HCT116 (cell line): Measurements from ENCODE around the gene SMARCAL1. TPM values are rescaled to one million over a fixed set of nuclear protein-coding genes. Genes with fewer than 3 reads are reported as not detected.

Experiments used
- ATAC-seq: fragments of 200-7000 bp; cut with Tn5 transposase; 2 replicates; pipeline ENCODE4 v1.9.1; 2020; ENCODE audit warnings: mild to moderate bottlenecking, moderate library complexity
- BruUV-seq: library from RNA; stranded (reverse); fragments of 400-500 nt; replicated peaks from 2 replicates; lab custom pipeline; 2021; lab: Mats Ljungman, UMichigan
- CTCF ChIA-PET: fragments of 300-600 bp; sonication (Branson Sonifier 250); formaldehyde crosslinking; loops from one replicate; lab custom pipeline; 2021; ENCODE audit warnings: antibody characterized with exemption; lab: Charles Lee
- POLR2A ChIA-PET: fragments of 300-600, 350-600 bp; sonication (Branson Sonifier 250); formaldehyde crosslinking; loops from one replicate; lab custom pipeline; 2021; ENCODE audit warnings: antibody characterized with exemption; lab: Charles Lee
- RAD21 ChIA-PET, 2 experiments: fragments of 300-600 bp; sonication (Branson Sonifier 250); formaldehyde crosslinking; loops; one replicate each; lab custom pipeline; 2023; ENCODE audit warnings: low total read pairs in 2 of 2; ENCODE audit not compliant: uncharacterized antibody in 2 of 2, unreplicated experiment in 2 of 2, low non-redundant PET in 1 of 2; lab: Charles Lee
- DNase-seq: peaks from one replicate; pipeline ENCODE4 v3.0.0-alpha.2; 2010; ENCODE audit warnings: low read depth, low spot score
- H2AFZ ChIP-seq: fragments of 200-600 bp; shearing (Covaris generic), sonication (generic); 2 replicates; pipeline ENCODE4 v1.6.1; 2017; ENCODE audit warnings: low read depth, mixed run types, mixed read lengths, antibody characterized with exemption, low read length; ENCODE audit not compliant: poor library complexity, severe bottlenecking
- H3K27ac ChIP-seq: 2 replicates; pipeline ENCODE4 v1.5.1; 2012; ENCODE audit warnings: low read depth, low read length
- H3K27me3 ChIP-seq: fragments of 200-600 bp; sonication (generic); 2 replicates; pipeline ENCODE4 v1.6.1; 2016; ENCODE audit warnings: mixed run types, low read length, mixed read lengths; ENCODE audit not compliant: insufficient read depth
- H3K36me3 ChIP-seq, 2 experiments: fragments of 200-500 bp in 1 of 2; fragments of 200-600 bp in 1 of 2; sonication (Bioruptor generic) in 1 of 2; sonication (generic) in 1 of 2; 2 replicates each; pipeline versions ENCODE4 v1.5.1 to v1.6.1; 2014 to 2016; ENCODE audit warnings: low read length in 2 of 2, inconsistent platforms in 1 of 2, mixed read lengths in 1 of 2, mixed run types in 1 of 2; ENCODE audit not compliant: insufficient read depth in 2 of 2, control insufficient read depth in 1 of 2
- H3K4me1 ChIP-seq, 2 experiments: fragments of 200-600 bp in 1 of 2; sonication (generic) in 1 of 2; 2 replicates each; pipeline versions ENCODE4 v1.5.1 to v1.6.1; 2012 to 2017; ENCODE audit warnings: low read length in 2 of 2, inconsistent platforms in 1 of 2, mild to moderate bottlenecking in 1 of 2, mixed read lengths in 1 of 2, mixed run types in 1 of 2, moderate library complexity in 1 of 2; ENCODE audit not compliant: insufficient read depth in 2 of 2, control insufficient read depth in 1 of 2
- H3K4me2 ChIP-seq: fragments of 200-600 bp; sonication (generic); 2 replicates; pipeline ENCODE4 v1.6.1; 2017; ENCODE audit warnings: mixed run types, low read length, mixed read lengths
- H3K4me3 ChIP-seq, 2 experiments: fragments of 200-600 bp in 1 of 2; sonication (generic) in 1 of 2; replicated peaks in 1 of 2; 2 replicates each; pipeline ENCODE4 v1.5.1; 2011 to 2016; ENCODE audit warnings: low read length in 2 of 2, control low read depth in 1 of 2, low read depth in 1 of 2, mild to moderate bottlenecking in 1 of 2, mixed read lengths in 1 of 2, mixed run types in 1 of 2
- H3K79me2 ChIP-seq: fragments of 200-600 bp; sonication (generic); 2 replicates; pipeline ENCODE4 v1.6.1; 2017; ENCODE audit warnings: mild to moderate bottlenecking, mixed run types, low read length, moderate library complexity, mixed read lengths; ENCODE audit not compliant: insufficient read depth
- H3K9ac ChIP-seq: fragments of 200-600 bp; sonication (generic); 2 replicates; pipeline ENCODE4 v1.6.1; 2016; ENCODE audit warnings: low read length, mixed read lengths
- H3K9me2 ChIP-seq: fragments of 200-600 bp; sonication (generic), shearing (Covaris generic); 2 replicates; pipeline ENCODE4 v1.6.1; 2017; ENCODE audit warnings: mixed run types, mild to moderate bottlenecking, moderate library complexity; ENCODE audit not compliant: insufficient read depth
- H3K9me3 ChIP-seq, 2 experiments: fragments of 200-500 bp in 1 of 2; fragments of 200-600 bp in 1 of 2; sonication (Bioruptor generic) in 1 of 2; sonication (generic) in 1 of 2; 2 replicates each; pipeline ENCODE4 v1.6.1; 2014 to 2017; ENCODE audit warnings: low read length in 2 of 2, mixed read lengths in 2 of 2, inconsistent platforms in 1 of 2, low read depth in 1 of 2, mild to moderate bottlenecking in 1 of 2, mixed run types in 1 of 2, moderate library complexity in 1 of 2; ENCODE audit not compliant: control insufficient read depth in 1 of 2, insufficient read depth in 1 of 2
- H4K20me1 ChIP-seq: fragments of 200-600 bp; sonication (generic), shearing (Covaris generic); 2 replicates; pipeline ENCODE4 v1.6.1; 2017; ENCODE audit warnings: mixed run types, mild to moderate bottlenecking, moderate library complexity; ENCODE audit not compliant: insufficient read depth
- CEBPB ChIP-seq: IDR thresholded peaks from 2 replicates; pipeline ENCODE4 v1.6.1; 2012; ENCODE audit warnings: low read depth
- SIN3A ChIP-seq: IDR thresholded peaks from 2 replicates; pipeline ENCODE4 v1.6.1; 2012; ENCODE audit warnings: low read depth
- TCF7L2 ChIP-seq: IDR thresholded peaks from 2 replicates; pipeline ENCODE4 v1.7.0; 2011; ENCODE audit warnings: borderline replicate concordance, inconsistent platforms; ENCODE audit not compliant: insufficient read depth, insufficient read length; ENCODE audit errors: extremely low read depth
- YY1 ChIP-seq: IDR thresholded peaks from 2 replicates; pipeline ENCODE4 v1.6.1; 2011; ENCODE audit warnings: low read length, low read depth, moderate library complexity, mild to moderate bottlenecking; ENCODE audit not compliant: insufficient replicate concordance; ENCODE audit errors: extremely low read depth
- ZFX ChIP-seq: fragments of 450-650 bp; IDR thresholded peaks from 2 replicates; pipeline ENCODE4 v1.6.1; 2017
- intact Hi-C: fragments of 100-400 bp; cut with micrococcal nuclease; formaldehyde crosslinking; loops from 2 replicates; pipeline ENCODE4 v1.10.0; 2022
- total RNA-seq: library from RNA; stranded (reverse); gene quantifications from one replicate; pipeline ENCODE4 v1.2.1, GENCODE V29; 2021; ENCODE audit not compliant: unreplicated experiment
- TF ChIP-seq, protein P1 (sequence below): IDR thresholded peaks from 2 replicates; pipeline ENCODE4 v1.6.1; 2012; ENCODE audit warnings: low read depth

Gene SMARCAL1
- total RNA-seq, 1 experiment from 2014 or later, result 18.0 TPM

DNA sequence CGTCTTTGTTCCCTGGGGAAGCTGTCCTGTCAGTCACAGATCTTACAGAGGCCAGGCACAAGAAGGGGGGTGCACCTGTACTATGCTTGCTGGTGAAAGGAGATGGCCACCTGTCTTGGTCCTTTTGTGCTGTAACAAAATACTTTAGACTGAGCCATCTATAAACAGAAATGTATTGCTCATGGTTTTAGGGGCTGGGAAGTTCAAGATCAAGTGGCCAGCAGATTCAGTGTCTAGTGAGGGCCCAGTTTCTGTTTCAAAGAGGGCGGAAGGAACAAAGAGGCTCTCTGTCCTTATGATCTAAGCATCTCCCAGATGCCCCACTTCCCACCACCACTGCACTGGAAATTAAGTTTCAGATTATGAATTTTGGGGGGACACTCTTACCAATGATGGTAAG lies 50.9 kb downstream of the SMARCAL1 start:
- Histone ChIP-seq H3K79me2 (no peaks in the 10 kb centered on the region), H3K36me3 (peaks cover 0 to 2% of the 10 kb centered on the region in 2 experiments; a peak in 1 of 4 replicates), H3K27me3 (no peaks in the 10 kb centered on the region), H3K9me3 (no peaks in the 10 kb centered on the region), H3K9me2 (no peaks in the 10 kb centered on the region), H3K4me2 (no peak overlapping the region), H3K27ac (no peak overlapping the region), H3K9ac (no peak overlapping the region), H3K4me3 (no peak overlapping the region), H2AFZ (no peak overlapping the region), H4K20me1 (no peaks in the 10 kb centered on the region), H3K4me1 (no peaks in the 10 kb centered on the region)
- ChIA-PET RAD21 (no interaction called here), CTCF (no interaction called here), POLR2A (no interaction called here)
- intact Hi-C loops, result no loop called here
- BruUV-seq, result no TSS peak
- ATAC-seq (no peak), DNase-seq (no peak)
- no peak for TF ChIP-seq SIN3A
- TF ChIP-seq, protein P1, sequence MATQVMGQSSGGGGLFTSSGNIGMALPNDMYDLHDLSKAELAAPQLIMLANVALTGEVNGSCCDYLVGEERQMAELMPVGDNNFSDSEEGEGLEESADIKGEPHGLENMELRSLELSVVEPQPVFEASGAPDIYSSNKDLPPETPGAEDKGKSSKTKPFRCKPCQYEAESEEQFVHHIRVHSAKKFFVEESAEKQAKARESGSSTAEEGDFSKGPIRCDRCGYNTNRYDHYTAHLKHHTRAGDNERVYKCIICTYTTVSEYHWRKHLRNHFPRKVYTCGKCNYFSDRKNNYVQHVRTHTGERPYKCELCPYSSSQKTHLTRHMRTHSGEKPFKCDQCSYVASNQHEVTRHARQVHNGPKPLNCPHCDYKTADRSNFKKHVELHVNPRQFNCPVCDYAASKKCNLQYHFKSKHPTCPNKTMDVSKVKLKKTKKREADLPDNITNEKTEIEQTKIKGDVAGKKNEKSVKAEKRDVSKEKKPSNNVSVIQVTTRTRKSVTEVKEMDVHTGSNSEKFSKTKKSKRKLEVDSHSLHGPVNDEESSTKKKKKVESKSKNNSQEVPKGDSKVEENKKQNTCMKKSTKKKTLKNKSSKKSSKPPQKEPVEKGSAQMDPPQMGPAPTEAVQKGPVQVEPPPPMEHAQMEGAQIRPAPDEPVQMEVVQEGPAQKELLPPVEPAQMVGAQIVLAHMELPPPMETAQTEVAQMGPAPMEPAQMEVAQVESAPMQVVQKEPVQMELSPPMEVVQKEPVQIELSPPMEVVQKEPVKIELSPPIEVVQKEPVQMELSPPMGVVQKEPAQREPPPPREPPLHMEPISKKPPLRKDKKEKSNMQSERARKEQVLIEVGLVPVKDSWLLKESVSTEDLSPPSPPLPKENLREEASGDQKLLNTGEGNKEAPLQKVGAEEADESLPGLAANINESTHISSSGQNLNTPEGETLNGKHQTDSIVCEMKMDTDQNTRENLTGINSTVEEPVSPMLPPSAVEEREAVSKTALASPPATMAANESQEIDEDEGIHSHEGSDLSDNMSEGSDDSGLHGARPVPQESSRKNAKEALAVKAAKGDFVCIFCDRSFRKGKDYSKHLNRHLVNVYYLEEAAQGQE, result no peak
- TF ChIP-seq CEBPB, result no peak
- no peak for TF ChIP-seq TCF7L2
- no peak for TF ChIP-seq ZFX
- TF ChIP-seq YY1, result no peak
- TF ChIP-seq, all 23 proteins: peak for 0
